GM12875 (cell line): ENCODE data around the gene TBPL1.

Experiments used
- H3K4me3 ChIP-seq: one replicate; pipeline ENCODE4 v1.5.1; 2011; ENCODE audit warnings: low read depth, low read length, control low read depth
- TF ChIP-seq, protein P1 (sequence below): IDR thresholded peaks from 2 replicates; pipeline ENCODE4 v1.5.1; 2011; ENCODE audit warnings: low read depth, mild to moderate bottlenecking, control low read depth, inconsistent platforms, low read length, moderate library complexity, borderline replicate concordance; ENCODE audit not compliant: insufficient read depth

The TBPL1 gene

GRCh38 chr6:133989525-133989924 lies 36.5 kb downstream of the TBPL1 start:
- H3K4me3 ChIP-seq = no peak overlapping the region
- TF ChIP-seq, protein P1, sequence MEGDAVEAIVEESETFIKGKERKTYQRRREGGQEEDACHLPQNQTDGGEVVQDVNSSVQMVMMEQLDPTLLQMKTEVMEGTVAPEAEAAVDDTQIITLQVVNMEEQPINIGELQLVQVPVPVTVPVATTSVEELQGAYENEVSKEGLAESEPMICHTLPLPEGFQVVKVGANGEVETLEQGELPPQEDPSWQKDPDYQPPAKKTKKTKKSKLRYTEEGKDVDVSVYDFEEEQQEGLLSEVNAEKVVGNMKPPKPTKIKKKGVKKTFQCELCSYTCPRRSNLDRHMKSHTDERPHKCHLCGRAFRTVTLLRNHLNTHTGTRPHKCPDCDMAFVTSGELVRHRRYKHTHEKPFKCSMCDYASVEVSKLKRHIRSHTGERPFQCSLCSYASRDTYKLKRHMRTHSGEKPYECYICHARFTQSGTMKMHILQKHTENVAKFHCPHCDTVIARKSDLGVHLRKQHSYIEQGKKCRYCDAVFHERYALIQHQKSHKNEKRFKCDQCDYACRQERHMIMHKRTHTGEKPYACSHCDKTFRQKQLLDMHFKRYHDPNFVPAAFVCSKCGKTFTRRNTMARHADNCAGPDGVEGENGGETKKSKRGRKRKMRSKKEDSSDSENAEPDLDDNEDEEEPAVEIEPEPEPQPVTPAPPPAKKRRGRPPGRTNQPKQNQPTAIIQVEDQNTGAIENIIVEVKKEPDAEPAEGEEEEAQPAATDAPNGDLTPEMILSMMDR = no peak

- no peak overlapping the region for H3K4me3 ChIP-seq
- TF ChIP-seq, protein P1 = no peak
Measured at GRCh38 chr6:133990321-133990720, 37.3 kb downstream of the TBPL1 start.

- TF ChIP-seq, protein P1 = no peak
Measured at GRCh38 chr6:133991096-133991593, 38.1 kb downstream of the TBPL1 start.

GRCh38 chr6:133992992-133993680 lies 40.1 kb downstream of the TBPL1 start:
- TF ChIP-seq, protein P1 = no peak
- H3K4me3 ChIP-seq = no peak overlapping the region

More at GRCh38 chr6:133991096-133991593, 38.1 kb downstream of the TBPL1 start:
- no peak overlapping the region for H3K4me3 ChIP-seq

DNA sequence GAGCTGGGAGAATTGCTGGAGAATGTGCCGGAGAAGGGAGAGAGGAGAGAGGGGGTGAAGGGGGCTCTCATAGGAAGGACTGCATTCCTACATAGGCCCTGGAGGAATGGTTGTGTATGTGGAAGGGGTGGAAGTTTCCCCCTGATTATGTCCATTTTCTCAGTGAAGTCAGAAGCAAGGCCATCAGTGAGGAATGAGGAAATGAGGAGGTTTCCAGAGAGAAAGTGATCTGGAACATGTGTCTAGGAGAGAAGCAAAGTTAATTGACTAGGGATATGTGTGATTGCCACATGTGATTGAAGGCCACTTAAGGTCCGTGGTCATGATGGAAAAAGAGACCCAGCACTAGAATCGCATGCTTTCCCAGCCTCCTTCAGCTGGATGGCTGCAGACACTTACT lies 42.3 kb downstream of the TBPL1 start:
- TF ChIP-seq, protein P1 = no peak
- H3K4me3 ChIP-seq = no peak overlapping the region

DNA sequence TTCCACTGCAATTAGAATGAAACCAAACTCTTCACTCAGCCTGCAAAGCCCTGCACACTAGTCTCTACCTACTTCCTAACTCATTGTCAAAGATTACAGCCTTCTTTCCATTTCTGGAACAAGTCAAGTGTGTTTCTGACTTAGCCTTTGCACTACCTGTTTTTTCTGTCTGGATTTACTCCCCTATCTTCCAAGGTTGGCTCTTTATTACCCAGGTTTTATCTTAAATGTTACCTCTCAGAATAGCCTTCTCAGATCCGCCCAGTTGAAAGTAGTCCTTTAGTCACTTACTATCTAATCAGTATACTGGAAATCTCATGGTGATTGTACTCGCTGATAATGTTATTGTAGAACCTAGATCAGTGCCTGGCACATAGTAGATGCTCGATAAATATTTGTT lies 42.7 kb downstream of the TBPL1 start:
- H3K4me3 ChIP-seq = no peak overlapping the region
- TF ChIP-seq, protein P1 = no peak

DNA sequence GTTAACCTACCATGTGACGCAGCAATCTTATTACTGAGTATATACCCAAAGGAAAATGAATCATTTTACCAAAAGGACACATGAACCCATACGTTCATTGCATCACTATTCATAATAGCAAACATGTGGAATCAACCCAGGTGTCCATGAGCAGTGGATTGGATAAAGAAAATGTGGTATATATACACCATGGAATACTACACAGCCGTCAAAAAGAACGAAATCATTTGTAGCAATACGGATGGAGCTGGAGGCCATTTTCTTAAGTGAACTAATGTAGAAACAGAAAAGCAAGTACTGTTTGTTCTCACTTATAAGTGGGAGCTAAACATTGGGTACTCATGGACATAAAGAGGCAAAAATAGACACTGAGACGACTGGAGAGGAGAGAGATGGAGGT lies 44.2 kb downstream of the TBPL1 start:
- H3K4me3 ChIP-seq = no peak overlapping the region
- TF ChIP-seq, protein P1 = no peak
